Measurements from ENCODE around the gene KIAA1217.

- TF ChIP-seq EZH2phosphoT487 (conservative IDR thresholded peaks at IDR 0.05; ENCODE audit: low read length) = no peak
- no peak for TF ChIP-seq CTCF (IDR thresholded peaks at IDR 0.05; ENCODE audit: insufficient read depth, low read length, poor library complexity, severe bottlenecking)
These were observed 80.3 kb downstream of the KIAA1217 start for GRCh38 chr10:24289235-24289634.
